Esophagus squamous epithelium (tissue), 4 donors: ENCODE data around the gene IFT74.

Source experiments
- POLR2A ChIP-seq, 4 donors: fragments of 450-650 bp; IDR thresholded peaks; one replicate each; pipeline ENCODE4 v1.6.1; 2017; ENCODE audit warnings: antibody characterized with exemption in 4 of 4, mild to moderate bottlenecking in 4 of 4, moderate library complexity in 3 of 4
- TF ChIP-seq, protein P1 (sequence below), 6 experiments: fragments of 450-650 bp in 4 of 6; fragments of 200-600 bp in 2 of 6; sonication (generic) in 2 of 6; IDR thresholded peaks; one replicate each; pipeline ENCODE4 v1.5.1; 2016 to 2019; ENCODE audit warnings: antibody characterized with exemption in 6 of 6, mild to moderate bottlenecking in 4 of 6, moderate library complexity in 4 of 6

GRCh38 chr9:26951794-26952193 lies 4.4 kb upstream of the IFT74 start:
- TF ChIP-seq, protein P1, sequence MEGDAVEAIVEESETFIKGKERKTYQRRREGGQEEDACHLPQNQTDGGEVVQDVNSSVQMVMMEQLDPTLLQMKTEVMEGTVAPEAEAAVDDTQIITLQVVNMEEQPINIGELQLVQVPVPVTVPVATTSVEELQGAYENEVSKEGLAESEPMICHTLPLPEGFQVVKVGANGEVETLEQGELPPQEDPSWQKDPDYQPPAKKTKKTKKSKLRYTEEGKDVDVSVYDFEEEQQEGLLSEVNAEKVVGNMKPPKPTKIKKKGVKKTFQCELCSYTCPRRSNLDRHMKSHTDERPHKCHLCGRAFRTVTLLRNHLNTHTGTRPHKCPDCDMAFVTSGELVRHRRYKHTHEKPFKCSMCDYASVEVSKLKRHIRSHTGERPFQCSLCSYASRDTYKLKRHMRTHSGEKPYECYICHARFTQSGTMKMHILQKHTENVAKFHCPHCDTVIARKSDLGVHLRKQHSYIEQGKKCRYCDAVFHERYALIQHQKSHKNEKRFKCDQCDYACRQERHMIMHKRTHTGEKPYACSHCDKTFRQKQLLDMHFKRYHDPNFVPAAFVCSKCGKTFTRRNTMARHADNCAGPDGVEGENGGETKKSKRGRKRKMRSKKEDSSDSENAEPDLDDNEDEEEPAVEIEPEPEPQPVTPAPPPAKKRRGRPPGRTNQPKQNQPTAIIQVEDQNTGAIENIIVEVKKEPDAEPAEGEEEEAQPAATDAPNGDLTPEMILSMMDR (IDR thresholded peaks at IDR 0.05), result no peak
- TF ChIP-seq POLR2A (IDR thresholded peaks at IDR 0.05), result no peak
